AG09309 (cell line): ENCODE data around the gene TMPRSS15.

Experiments used
- DNase-seq: peaks from one replicate; pipeline ENCODE4 v3.0.0-alpha.2; 2010; ENCODE audit warnings: low read depth
- H3K4me3 ChIP-seq: 2 replicates; pipeline ENCODE4 v1.5.1; 2011; ENCODE audit warnings: mild to moderate bottlenecking, low read depth, low read length, moderate library complexity; ENCODE audit not compliant: control insufficient read depth
- CTCF ChIP-seq: IDR thresholded peaks from 2 replicates; pipeline ENCODE4 v1.5.1; 2011; ENCODE audit warnings: mild to moderate bottlenecking, low read depth, low read length, inconsistent platforms; ENCODE audit not compliant: insufficient read depth, control insufficient read depth; ENCODE audit errors: missing control alignments

Gene TMPRSS15

DNA sequence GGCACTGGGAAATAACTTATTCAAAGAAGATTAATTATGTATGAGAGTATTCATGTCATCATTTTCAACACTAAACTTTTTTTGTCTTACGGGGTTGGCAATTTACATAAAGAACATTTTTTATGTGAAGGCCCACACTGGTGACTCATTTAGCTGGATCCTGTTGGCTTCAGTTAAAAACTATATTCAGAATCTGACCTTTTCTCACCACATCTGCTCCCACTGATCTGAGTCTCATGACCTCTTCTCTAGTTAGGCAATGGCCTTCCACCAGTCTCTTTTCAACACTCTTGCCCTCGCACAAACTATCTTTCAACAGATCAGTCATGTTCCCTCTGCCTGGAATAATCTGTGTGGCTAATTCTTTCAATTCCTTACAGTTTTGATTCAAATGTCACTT is 53.4 kb downstream of the TMPRSS15 start:
- no peak for DNase-seq
- TF ChIP-seq CTCF: no peak
- H3K4me3 ChIP-seq: no peak overlapping the region

DNA sequence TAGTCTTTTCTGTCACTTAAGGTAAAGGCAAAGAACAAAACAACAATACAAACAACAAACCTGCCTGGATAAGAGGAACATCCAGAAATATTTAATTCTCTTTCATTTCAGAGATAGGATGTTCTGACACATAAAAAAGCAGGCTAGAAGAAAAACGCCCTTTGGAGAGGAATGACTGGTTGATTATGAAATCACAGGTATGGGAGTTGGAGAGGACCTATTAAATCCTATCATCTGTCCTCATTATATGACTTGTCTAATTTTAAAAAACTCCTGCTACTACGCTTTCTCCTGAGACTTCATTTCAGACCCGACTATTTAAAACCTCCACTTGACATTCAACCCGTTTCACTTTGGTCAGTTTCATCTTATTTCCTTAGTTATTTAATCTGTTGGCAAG is 54.1 kb downstream of the TMPRSS15 start:
- no peak overlapping the region for H3K4me3 ChIP-seq
- no peak for DNase-seq
- no peak for TF ChIP-seq CTCF

- no peak for DNase-seq
- H3K4me3 ChIP-seq: no peak overlapping the region
- no peak for TF ChIP-seq CTCF
These were observed 63.1 kb downstream of the TMPRSS15 start for GRCh38 chr21:18340387-18340942.

DNA sequence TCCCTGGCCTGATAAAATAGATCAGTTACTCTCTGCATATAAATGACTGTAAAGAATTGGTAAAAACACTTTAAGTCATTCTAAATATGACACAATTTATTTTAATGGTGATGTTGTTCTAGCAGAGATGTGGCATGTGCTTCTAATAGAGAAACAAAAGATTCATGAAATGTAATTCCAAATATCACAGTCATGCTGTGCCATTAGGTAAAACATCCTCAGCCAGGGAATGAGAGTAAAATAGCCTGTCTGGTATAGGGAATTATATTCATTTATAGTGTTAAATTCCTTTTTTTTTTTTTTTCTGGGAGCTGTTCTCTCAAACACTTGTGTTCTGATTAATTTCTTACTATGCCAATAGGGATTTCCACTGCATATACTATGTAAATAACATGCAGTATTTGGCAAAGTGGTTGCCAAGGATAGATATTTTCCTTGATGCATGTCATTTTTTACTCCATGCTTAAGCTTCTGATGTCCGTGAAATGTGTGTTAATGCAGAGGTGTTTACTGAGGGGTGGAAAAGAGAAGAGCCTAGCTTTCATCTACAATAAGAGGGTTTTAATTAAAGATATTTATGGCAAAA is 67.8 kb downstream of the TMPRSS15 start:
- no peak for TF ChIP-seq CTCF
- no peak overlapping the region for H3K4me3 ChIP-seq
- DNase-seq: no peak

DNA sequence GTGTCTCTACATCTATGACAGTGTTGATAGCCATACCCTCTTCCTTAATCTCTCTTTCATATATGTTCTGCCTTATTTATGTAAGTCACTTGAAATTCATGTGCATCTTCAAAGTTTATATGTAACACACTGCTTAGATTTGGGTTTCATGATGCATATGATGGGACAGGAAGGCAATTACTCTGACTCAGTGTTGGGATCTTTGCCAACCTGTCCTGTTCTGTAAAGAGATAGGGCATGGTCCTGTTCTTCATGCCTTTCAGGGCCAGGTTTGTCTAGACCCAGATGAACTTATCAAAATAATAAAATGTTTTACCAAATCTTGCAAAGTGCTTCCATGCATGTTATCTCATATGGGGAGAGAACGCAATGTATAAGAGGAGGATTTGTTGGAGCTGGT is 69.5 kb downstream of the TMPRSS15 start:
- no peak for TF ChIP-seq CTCF
- DNase-seq: no peak
- H3K4me3 ChIP-seq: no peak overlapping the region

GRCh38 chr21:18318156-18318555 is 85.4 kb downstream of the TMPRSS15 start:
- H3K4me3 ChIP-seq: no peak overlapping the region
- TF ChIP-seq CTCF: no peak
- DNase-seq: no peak

DNA sequence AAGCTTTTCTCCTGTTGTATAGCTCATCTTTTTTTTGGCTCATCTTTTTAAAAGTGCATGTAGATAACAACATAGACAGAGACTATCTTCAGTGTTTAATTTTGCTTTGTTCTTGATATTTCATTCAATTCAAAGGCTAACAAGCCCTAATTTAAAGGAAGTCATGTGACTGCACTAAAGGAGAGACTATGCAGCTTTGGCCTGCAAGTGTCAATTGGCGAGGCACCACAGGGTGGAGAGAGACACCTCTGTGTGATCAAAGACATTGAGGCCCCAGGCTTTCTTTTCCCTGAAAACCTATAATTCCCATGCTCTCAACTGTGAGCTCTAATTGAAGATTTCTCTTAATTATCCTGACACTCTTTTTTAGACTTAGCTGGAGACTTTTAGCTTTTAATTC is 105.4 kb downstream of the TMPRSS15 start:
- H3K4me3 ChIP-seq: no peak overlapping the region
- DNase-seq: no peak
- TF ChIP-seq CTCF: no peak
